OCI-LY3 (cell line): ENCODE data around the gene DGKB.

Experiments
- H2AFZ ChIP-seq: fragments of 200-600, 300-600 bp; shearing (Covaris generic); 2 replicates; pipeline ENCODE4 v1.6.0; 2014; ENCODE audit warnings: antibody characterized with exemption, low read depth, low read length
- H3K27ac ChIP-seq: fragments of 200-600, 300-600 bp; sonication (generic); 2 replicates; pipeline ENCODE4 v1.5.1; 2014; ENCODE audit warnings: mild to moderate bottlenecking, low read length, moderate library complexity, mixed read lengths
- H3K27me3 ChIP-seq: fragments of 200-600, 300-600 bp; sonication (generic); 2 replicates; pipeline ENCODE4 v1.6.1; 2014; ENCODE audit warnings: low read depth, low read length, mixed read lengths
- H3K36me3 ChIP-seq: fragments of 200-600, 300-600 bp; sonication (generic); replicated peaks from 2 replicates; pipeline ENCODE3; 2014; ENCODE audit warnings: low read depth, low read length, mixed read lengths
- H3K4me1 ChIP-seq: fragments of 300-600, 200-600 bp; sonication (generic); 2 replicates; pipeline ENCODE4 v1.6.1; 2014; ENCODE audit warnings: low read length, mixed read lengths
- H3K4me2 ChIP-seq: fragments of 200-600, 300-600 bp; sonication (generic); 2 replicates; pipeline ENCODE4 v1.6.1; 2014; ENCODE audit warnings: low read length, mixed read lengths
- H3K4me3 ChIP-seq: fragments of 300-600, 200-600 bp; sonication (generic); 2 replicates; pipeline ENCODE4 v1.5.1; 2014; ENCODE audit warnings: antibody characterized with exemption, mild to moderate bottlenecking, low read length, moderate library complexity
- H3K79me2 ChIP-seq: fragments of 300-600, 200-600 bp; shearing (Covaris generic); 2 replicates; pipeline ENCODE4 v1.6.1; 2014; ENCODE audit warnings: mild to moderate bottlenecking, low read length, mixed read lengths
- H3K9ac ChIP-seq: fragments of 300-600, 200-600 bp; shearing (Covaris generic); 2 replicates; pipeline ENCODE4 v1.6.0; 2014; ENCODE audit warnings: mild to moderate bottlenecking, low read length, moderate library complexity
- H3K9me3 ChIP-seq: fragments of 200-600, 300-600 bp; shearing (Covaris generic); 2 replicates; pipeline ENCODE4 v1.6.1; 2014; ENCODE audit warnings: low read length, mixed read lengths; ENCODE audit not compliant: insufficient read depth
- H4K20me1 ChIP-seq: fragments of 200-600, 300-600 bp; sonication (generic); 2 replicates; pipeline ENCODE4 v1.6.1; 2016; ENCODE audit warnings: low read length, mixed read lengths; ENCODE audit not compliant: insufficient read depth
- CTCF ChIP-seq: fragments of 200-600, 300-600 bp; sonication (generic); IDR thresholded peaks from 2 replicates; pipeline ENCODE4 v1.5.1; 2014; ENCODE audit warnings: antibody characterized with exemption, low read length, low read depth
- EZH2phosphoT487 ChIP-seq: fragments of 200-600 bp; shearing (Covaris generic); IDR thresholded peaks from 2 replicates; pipeline ENCODE4 v1.6.1; 2018; ENCODE audit warnings: antibody characterized with exemption, mixed run types, low read depth

The DGKB gene

GRCh38 chr7:14899030-14899429, 3.5 kb downstream of the DGKB start:
- H3K27ac ChIP-seq: no peak overlapping the region
- H2AFZ ChIP-seq: no peak overlapping the region
- H3K9me3 ChIP-seq: no peaks in the 10 kb centered on the region
- H3K27me3 ChIP-seq: no peaks in the 10 kb centered on the region
- H3K9ac ChIP-seq: no peak overlapping the region
- no peak overlapping the region for H3K4me3 ChIP-seq
- no peak overlapping the region for H3K4me2 ChIP-seq
- TF ChIP-seq EZH2phosphoT487: no peak
- no peak for TF ChIP-seq CTCF
- H3K4me1 ChIP-seq: no peaks in the 10 kb centered on the region
- no peaks in the 10 kb centered on the region for H4K20me1 ChIP-seq
- no peaks in the 10 kb centered on the region for H3K79me2 ChIP-seq
- H3K36me3 ChIP-seq: no peaks in the 10 kb centered on the region

- no peaks in the 10 kb centered on the region for H3K9me3 ChIP-seq
- no peaks in the 10 kb centered on the region for H3K4me1 ChIP-seq
Observed at GRCh38 chr7:14896461-14896860, 6.1 kb downstream of the DGKB start.

GRCh38 chr7:14894826-14895225, 7.7 kb downstream of the DGKB start:
- Histone ChIP-seq H4K20me1 (no peaks in the 10 kb centered on the region), H3K27me3 (no peaks in the 10 kb centered on the region), H3K4me1 (no peaks in the 10 kb centered on the region), H3K27ac (no peak overlapping the region), H3K79me2 (no peaks in the 10 kb centered on the region), H3K36me3 (no peaks in the 10 kb centered on the region), H3K9me3 (no peaks in the 10 kb centered on the region), H3K4me2 (no peak overlapping the region), H2AFZ (no peak overlapping the region), H3K4me3 (no peak overlapping the region), H3K9ac (no peak overlapping the region)
- TF ChIP-seq EZH2phosphoT487 (no peak), CTCF (no peak)

More at GRCh38 chr7:14896461-14896860, 6.1 kb downstream of the DGKB start:
- Histone ChIP-seq H4K20me1 (no peaks in the 10 kb centered on the region), H3K4me3 (no peak overlapping the region), H3K27ac (no peak overlapping the region), H3K4me2 (no peak overlapping the region), H3K79me2 (no peaks in the 10 kb centered on the region), H3K9ac (no peak overlapping the region), H3K36me3 (no peaks in the 10 kb centered on the region), H2AFZ (no peak overlapping the region), H3K27me3 (no peaks in the 10 kb centered on the region)
- TF ChIP-seq CTCF: no peak
- no peak for TF ChIP-seq EZH2phosphoT487

- H3K4me3 ChIP-seq: no peak overlapping the region
- no peaks in the 10 kb centered on the region for H3K79me2 ChIP-seq
- no peak overlapping the region for H3K4me2 ChIP-seq
- no peak overlapping the region for H3K27ac ChIP-seq
- H3K36me3 ChIP-seq: no peaks in the 10 kb centered on the region
- no peak overlapping the region for H3K9ac ChIP-seq
- no peak for TF ChIP-seq CTCF
- no peak for TF ChIP-seq EZH2phosphoT487
- no peaks in the 10 kb centered on the region for H3K27me3 ChIP-seq
- no peak overlapping the region for H2AFZ ChIP-seq
- H3K9me3 ChIP-seq: no peaks in the 10 kb centered on the region
- H3K4me1 ChIP-seq: no peaks in the 10 kb centered on the region
- no peaks in the 10 kb centered on the region for H4K20me1 ChIP-seq
Observed at GRCh38 chr7:14892961-14893360, 9.6 kb downstream of the DGKB start.
